Suprapubic skin (tissue), 4 donors: ENCODE data around the gene CYTIP.
A peak's percentile ranks its signal among the peaks of the same experiment; 100 is the strongest.

Experiments used
- CTCF ChIP-seq, 2 donors: fragments of 200-600 bp in 1 of 2; fragments of 450-650 bp in 1 of 2; sonication (generic) in 1 of 2; IDR thresholded peaks; one replicate each; pipeline ENCODE4 v1.5.1; 2016 to 2019; ENCODE audit warnings: antibody characterized with exemption in 2 of 2, mild to moderate bottlenecking in 1 of 2, moderate library complexity in 1 of 2
- POLR2A ChIP-seq, 2 donors: fragments of 450-650 bp; IDR thresholded peaks; one replicate each; pipeline ENCODE4 v1.6.1; 2017; ENCODE audit warnings: antibody characterized with exemption in 2 of 2, mild to moderate bottlenecking in 2 of 2, moderate library complexity in 2 of 2
- POLR2AphosphoS5 ChIP-seq, 3 donors: sonication (generic); formaldehyde crosslinking; IDR thresholded peaks; one replicate each; pipeline ENCODE4 v1.6.1; 2017; ENCODE audit warnings: antibody characterized with exemption in 3 of 3

- TF ChIP-seq POLR2AphosphoS5 (IDR thresholded peaks at IDR 0.05) (no peak), POLR2A (IDR thresholded peaks at IDR 0.05) (no peak), CTCF (IDR thresholded peaks at IDR 0.05) (peak in 1 of 2 donors; percentile 65)
Measured at GRCh38 chr2:157492189-157492773, 48.4 kb upstream of the CYTIP start.
